ENCODE data around the gene IGSF6. TPM values are rescaled to one million over a fixed set of nuclear protein-coding genes. Genes with fewer than 3 reads are reported as not detected.
A peak's percentile ranks its signal among the peaks of the same experiment; 100 is the strongest.

Gene IGSF6
- total and polyA plus RNA-seq, 2 of the 13 experiments (the other 11 are each of a cell fraction or from before 2014, with no cell fraction given), result not detected

- TF ChIP-seq XRCC5 (optimal IDR thresholded peaks at IDR 0.05; ENCODE audit: low read length) (peak; percentile 100), HMG20B (CRISPR knock-in tag; conservative IDR thresholded peaks at IDR 0.05) (peak; percentile 94), ZNF563 (CRISPR knock-in tag; IDR thresholded peaks at IDR 0.05) (peak; percentile 97; the same call in 1 of the 2 replicates), MIER3 (CRISPR knock-in tag; IDR thresholded peaks at IDR 0.05; ENCODE audit: borderline replicate concordance) (peak; percentile 99), PHF8 (CRISPR knock-in tag; IDR thresholded peaks at IDR 0.05) (peak; percentile 92), ZNF235 (CRISPR knock-in tag; IDR thresholded peaks at IDR 0.05; ENCODE audit: borderline replicate concordance) (no peak; the same call in 1 of the 2 replicates), ZNF512B (CRISPR knock-in tag; IDR thresholded peaks at IDR 0.05; ENCODE audit: borderline replicate concordance) (peak; percentile 83; the same call in 1 of the 2 replicates), HIC2 (CRISPR knock-in tag; IDR thresholded peaks at IDR 0.05; ENCODE audit: low read depth) (peak; percentile 88), LBX2 (CRISPR knock-in tag; IDR thresholded peaks at IDR 0.05; ENCODE audit: borderline replicate concordance) (peak; percentile 91; the same call in 1 of the 2 replicates), ZNF331 (CRISPR knock-in tag; IDR thresholded peaks at IDR 0.05) (peak; percentile 99), PRMT3 (CRISPR knock-in tag; IDR thresholded peaks at IDR 0.05; ENCODE audit: borderline replicate concordance, low read depth) (peak; percentile 98), ZNF546 (CRISPR knock-in tag; conservative IDR thresholded peaks at IDR 0.05) (peak; percentile 92), NFE2L2 (IDR thresholded peaks at IDR 0.05; ENCODE audit: low read length) (no peak; the same call in 1 of the 2 replicates), HHEX (CRISPR knock-in tag; IDR thresholded peaks at IDR 0.05) (no peak), ZNF567 (CRISPR knock-in tag; IDR thresholded peaks at IDR 0.05; ENCODE audit: borderline replicate concordance) (peak; percentile 84; the same call in 1 of the 2 replicates), FOSL1 (CRISPR knock-in tag; IDR thresholded peaks at IDR 0.05; ENCODE audit: borderline replicate concordance) (no peak), HDAC1 (CRISPR knock-in tag; IDR thresholded peaks at IDR 0.05) (peak; percentile 98), KDM6A (CRISPR knock-in tag; IDR thresholded peaks at IDR 0.05; ENCODE audit: low read depth) (peak; percentile 77), PHB2 (IDR thresholded peaks at IDR 0.05; ENCODE audit: partially characterized antibody) (no peak), ZNF740 (CRISPR knock-in tag; IDR thresholded peaks at IDR 0.05) (peak; percentile 96), PCBP2 (optimal IDR thresholded peaks at IDR 0.05; ENCODE audit: low read depth, low read length, poor library complexity, severe bottlenecking) (no peak), TBX3 (IDR thresholded peaks at IDR 0.05; ENCODE audit: borderline replicate concordance) (peak; percentile 39; the same call in 1 of the 2 replicates), ZNF569 (CRISPR knock-in tag; IDR thresholded peaks at IDR 0.05; ENCODE audit: borderline replicate concordance) (peak; percentile 49; the same call in 1 of the 2 replicates), MAZ (IDR thresholded peaks at IDR 0.05; ENCODE audit: borderline replicate concordance, low read depth, low read length) (peak; percentile 99), MAZ (CRISPR knock-in tag; IDR thresholded peaks at IDR 0.05; ENCODE audit: low read depth) (peak; percentile 100)
These were observed 53.0 kb downstream of the IGSF6 start, which contains the start of gene METTL9 (continued) for GRCh38 chr16:21599122-21600030.
